GM11168 (cell line): ENCODE results near the gene RASIP1.

Experiments used
- in situ Hi-C: fragments of 300-500 bp; cut with MboI; formaldehyde crosslinking; loops from one replicate; pipeline ENCODE4 v1.12.0; 2022; ENCODE audit warnings: low sequenced_read_pairs; ENCODE audit not compliant: unreplicated experiment

The RASIP1 gene

GRCh38 chr19:48678201-48678600, 62.2 kb downstream of the RASIP1 start:
- in situ Hi-C loops: no loop called here

- in situ Hi-C loops: no loop called here
Measured at GRCh38 chr19:48676887-48677286, 63.5 kb downstream of the RASIP1 start.

- in situ Hi-C loops: no loop called here
Measured at GRCh38 chr19:48676487-48676886, 63.9 kb downstream of the RASIP1 start.

GRCh38 chr19:48674921-48675824, 65.2 kb downstream of the RASIP1 start:
- in situ Hi-C loops: no loop called here

- in situ Hi-C loops: no loop called here
Measured at GRCh38 chr19:48674216-48674809, 66.1 kb downstream of the RASIP1 start.

GRCh38 chr19:48673436-48674100, 66.8 kb downstream of the RASIP1 start:
- in situ Hi-C loops: no loop called here

GRCh38 chr19:48672994-48673393, 67.4 kb downstream of the RASIP1 start, which contains the start of gene NTN5:
TSS of gene NTN5 (minus strand) at chr19:48673017. CDS start at chr19:48670986, 2,031 bp downstream.
- in situ Hi-C loops: no loop called here

GRCh38 chr19:48671446-48671995, 68.9 kb downstream of the RASIP1 start:
- in situ Hi-C loops: no loop called here

- in situ Hi-C loops: no loop called here
Measured at GRCh38 chr19:48670699-48671445, 69.5 kb downstream of the RASIP1 start.
